Activated CD4-positive, alpha-beta T cell treated with anti-CD3 and anti-CD28 coated beads, Interleukin-2, amount 10 ng/mL, durations not matched to agents 24 days and 14 days (primary cell): ENCODE results near the gene PLA2G4A. TPM values are rescaled to one million over a fixed set of nuclear protein-coding genes. Genes with fewer than 3 reads are reported as not detected.

Experiments used
- DNase-seq: peaks from one replicate; pipeline ENCODE4 v3.0.0; 2022
- H3K27ac Mint-ChIP-seq: one replicate; pipeline ENCODE4 v1.8.0; 2022; ENCODE audit warnings: mild to moderate bottlenecking, mixed read lengths
- H3K27me3 Mint-ChIP-seq: one replicate; pipeline ENCODE4 v1.8.0; 2022; ENCODE audit warnings: mixed read lengths
- H3K36me3 Mint-ChIP-seq: one replicate; pipeline ENCODE4 v1.8.0; 2022; ENCODE audit warnings: low read depth, mild to moderate bottlenecking, mixed read lengths
- H3K4me1 Mint-ChIP-seq: one replicate; pipeline ENCODE4 v1.8.0; 2021; ENCODE audit warnings: mixed read lengths
- H3K4me3 Mint-ChIP-seq: one replicate; pipeline ENCODE4 v1.8.0; 2022; ENCODE audit warnings: mild to moderate bottlenecking, moderate library complexity, mixed read lengths
- H3K9me3 Mint-ChIP-seq: one replicate; pipeline ENCODE4 v1.8.0; 2021; ENCODE audit warnings: mixed read lengths
- intact Hi-C: fragments of 100-400 bp; cut with micrococcal nuclease; formaldehyde crosslinking; loops from one replicate; pipeline ENCODE4 v1.15.1; 2023
- total RNA-seq: library from RNA; stranded (reverse); gene quantifications from 2 replicates; pipeline ENCODE4 v1.2.3, GENCODE V29; 2022

Gene PLA2G4A
- total RNA-seq, 1 donor from 2014 or later: 0.44 TPM

DNA sequence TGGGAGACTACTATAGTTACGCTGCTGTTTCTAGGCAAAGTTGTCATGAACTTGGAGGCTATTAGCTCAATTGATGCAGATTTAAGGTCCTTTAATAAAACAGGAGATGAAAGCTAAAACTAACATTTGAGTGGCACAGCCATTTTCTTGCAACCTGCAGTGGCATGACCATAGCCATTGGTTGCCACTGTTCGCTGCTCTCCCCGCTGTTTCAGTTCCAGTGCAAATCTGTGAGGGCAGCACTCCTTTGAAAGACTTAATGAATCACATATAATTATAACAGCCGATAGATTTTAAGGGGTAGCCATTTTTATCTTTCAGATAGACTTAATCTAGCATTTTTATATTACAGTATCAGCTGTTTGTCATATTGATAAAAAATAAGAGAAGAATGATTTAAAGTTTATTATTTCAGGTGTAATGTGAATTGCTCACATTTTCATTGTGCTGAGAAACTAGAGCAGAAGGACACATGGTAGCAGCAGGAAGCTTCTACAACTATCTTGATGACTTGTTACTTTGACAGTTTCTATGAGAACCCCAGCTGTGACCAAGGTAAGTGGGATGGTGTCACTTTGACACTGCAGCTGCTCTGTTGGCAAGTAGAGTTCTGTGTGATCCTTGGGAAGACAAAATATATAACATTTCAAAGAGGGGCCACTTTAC, 203.7 kb downstream of the PLA2G4A start:
- Mint-ChIP-seq H3K27ac (no peak overlapping the region), H3K36me3 (no peaks in the 10 kb centered on the region), H3K4me1 (no peaks in the 10 kb centered on the region)

GRCh38 chr1:187032982-187033692, 204.4 kb downstream of the PLA2G4A start:
- H3K36me3 Mint-ChIP-seq: no peaks in the 10 kb centered on the region
- H3K9me3 Mint-ChIP-seq: no peaks in the 10 kb centered on the region
- H3K4me3 Mint-ChIP-seq: no peak overlapping the region
- DNase-seq: no peak
- H3K27me3 Mint-ChIP-seq: peaks cover 2% of the 10 kb centered on the region
- H3K4me1 Mint-ChIP-seq: no peaks in the 10 kb centered on the region
- H3K27ac Mint-ChIP-seq: no peak overlapping the region
- intact Hi-C loops: no loop called here

More for the DNA sequence above, 203.7 kb downstream of the PLA2G4A start:
- no peak for DNase-seq
- no peak overlapping the region for H3K4me3 Mint-ChIP-seq
- H3K9me3 Mint-ChIP-seq: no peaks in the 10 kb centered on the region
- intact Hi-C loops: no loop called here
- H3K27me3 Mint-ChIP-seq: peaks cover 2% of the 10 kb centered on the region

- Mint-ChIP-seq H3K9me3 (no peaks in the 10 kb centered on the region), H3K27me3 (peaks cover 2% of the 10 kb centered on the region), H3K4me1 (no peaks in the 10 kb centered on the region), H3K27ac (no peak overlapping the region), H3K36me3 (no peaks in the 10 kb centered on the region), H3K4me3 (no peak overlapping the region)
- intact Hi-C loops: no loop called here
- DNase-seq: no peak
These were observed 205.1 kb downstream of the PLA2G4A start for GRCh38 chr1:187033693-187034390.

- intact Hi-C loops: no loop called here
- DNase-seq: no peak
- Mint-ChIP-seq H3K9me3 (no peaks in the 10 kb centered on the region), H3K36me3 (no peaks in the 10 kb centered on the region), H3K4me3 (no peak overlapping the region), H3K4me1 (no peaks in the 10 kb centered on the region), H3K27ac (no peak overlapping the region), H3K27me3 (peaks cover 2% of the 10 kb centered on the region)
These were observed 205.8 kb downstream of the PLA2G4A start for GRCh38 chr1:187034501-187034900.

DNA sequence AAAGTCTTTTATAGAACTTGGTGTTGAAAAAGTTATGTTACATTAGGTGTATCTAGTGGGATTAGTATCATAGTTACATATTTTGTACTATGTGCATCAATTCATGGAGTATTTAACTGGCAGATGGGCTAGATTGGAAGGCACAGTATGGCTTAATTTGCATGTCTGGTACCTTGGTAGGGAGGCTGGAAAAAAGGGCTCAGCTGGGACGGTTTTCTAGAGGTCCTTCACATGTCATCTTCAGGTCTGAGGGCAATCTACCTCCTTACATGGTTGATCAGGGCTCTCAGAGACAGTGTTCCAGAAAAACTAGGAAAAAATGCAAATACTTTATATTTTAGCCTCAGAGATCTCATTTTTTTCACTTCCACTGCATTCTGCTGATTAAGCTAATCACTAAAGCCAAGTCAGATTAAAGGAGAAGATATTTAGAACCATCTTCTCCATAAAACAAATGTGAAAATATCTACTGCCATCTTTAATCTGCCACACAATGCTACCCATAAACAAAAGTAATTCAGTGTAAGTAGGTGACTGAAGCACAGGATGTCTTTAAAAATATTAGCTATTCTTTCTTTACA, 209.3 kb downstream of the PLA2G4A start:
- peaks cover 2% of the 10 kb centered on the region for H3K27me3 Mint-ChIP-seq
- no peak overlapping the region for H3K4me3 Mint-ChIP-seq
- intact Hi-C loops: no loop called here
- no peak for DNase-seq
- no peaks in the 10 kb centered on the region for H3K36me3 Mint-ChIP-seq
- H3K4me1 Mint-ChIP-seq: no peaks in the 10 kb centered on the region
- H3K27ac Mint-ChIP-seq: no peak overlapping the region
- no peaks in the 10 kb centered on the region for H3K9me3 Mint-ChIP-seq

Other genes with a start within 250 kb of the PLA2G4A start
- gene PTGS2, start 148.5 kb upstream of the PLA2G4A start, total RNA-seq: 1.1 TPM in 2 replicates